ENCODE data around the gene SEMA6C.
"Not testable (repeated sequence)": the region's sequence is repeated elsewhere in the genome, so short reads cannot be mapped to it uniquely, and the experiment has no call there.

Gene SEMA6C

GRCh38 chr1:151146412-151147131, at the start of gene SEMA6C:
SEMA6C (minus strand) TSS chr1:151146631; CDS start chr1:151142621, 4,010 bp downstream.
- DNase-seq (ENCODE audit: low read depth): peak; percentile 82

- DNase-seq (ENCODE audit: low read depth): not testable (repeated sequence)
Measured at GRCh38 chr1:151194894-151195594, 48.6 kb upstream of the SEMA6C start.

GRCh38 chr1:151193856-151194255, 47.4 kb upstream of the SEMA6C start:
- no peak for DNase-seq (ENCODE audit: low read depth)

- no peak for DNase-seq (ENCODE audit: low read depth)
Measured at GRCh38 chr1:151193304-151193703, 46.9 kb upstream of the SEMA6C start.

- DNase-seq (ENCODE audit: low read depth): no peak
Measured at GRCh38 chr1:151192047-151192446, 45.6 kb upstream of the SEMA6C start.

GRCh38 chr1:151189637-151190445, 43.4 kb upstream of the SEMA6C start, which contains the start of gene VPS72:
VPS72 (minus strand) TSS chr1:151190197; CDS start chr1:151190121, 76 bp downstream.
- DNase-seq (ENCODE audit: low read depth): peak; percentile 80

- not testable (repeated sequence) for DNase-seq (ENCODE audit: low read depth)
Measured at GRCh38 chr1:151188667-151189066, 42.2 kb upstream of the SEMA6C start.

- no peak for DNase-seq (ENCODE audit: low read depth)
Measured at GRCh38 chr1:151187205-151187604, 40.8 kb upstream of the SEMA6C start.

- DNase-seq (ENCODE audit: low read depth): no peak
Measured at GRCh38 chr1:151184211-151184610, 37.8 kb upstream of the SEMA6C start.

GRCh38 chr1:151176514-151177045, 30.1 kb upstream of the SEMA6C start:
- no peak for DNase-seq (ENCODE audit: low read depth)

GRCh38 chr1:151175863-151176262, 29.4 kb upstream of the SEMA6C start, which contains the start of gene TMOD4:
TMOD4 (minus strand) TSS chr1:151175981; CDS start chr1:151174875, 1,106 bp downstream.
- DNase-seq (ENCODE audit: low read depth): no peak

GRCh38 chr1:151175041-151175741, 28.8 kb upstream of the SEMA6C start:
- DNase-seq (ENCODE audit: low read depth): no peak

- DNase-seq (ENCODE audit: low read depth): no peak
Measured at GRCh38 chr1:151171190-151171589, 24.8 kb upstream of the SEMA6C start.

GRCh38 chr1:151167116-151167515, 20.7 kb upstream of the SEMA6C start:
- no peak for DNase-seq (ENCODE audit: low read depth)

GRCh38 chr1:151166505-151166956, 20.1 kb upstream of the SEMA6C start:
- no peak for DNase-seq (ENCODE audit: low read depth)

GRCh38 chr1:151165738-151166504, 19.5 kb upstream of the SEMA6C start, which contains the start of the genes LYSMD1 and SCNM1:
LYSMD1 (minus strand) TSS chr1:151165902; CDS start chr1:151165258, 644 bp downstream.
SCNM1 (plus strand) TSS chr1:151166144; CDS start chr1:151166153, 9 bp downstream.
- peak; percentile 94 for DNase-seq (ENCODE audit: low read depth)

GRCh38 chr1:151165281-151165737, 18.9 kb upstream of the SEMA6C start:
- DNase-seq (ENCODE audit: low read depth): no peak

GRCh38 chr1:151164732-151165280, 18.4 kb upstream of the SEMA6C start:
- no peak for DNase-seq (ENCODE audit: low read depth)

GRCh38 chr1:151159373-151159772, 12.9 kb upstream of the SEMA6C start:
- no peak for DNase-seq (ENCODE audit: low read depth)

GRCh38 chr1:151158751-151159251, 12.4 kb upstream of the SEMA6C start:
- DNase-seq (ENCODE audit: low read depth): no peak
